Esophagus muscularis mucosa (tissue), 4 donors: ENCODE measurements around the gene STXBP6. TPM values are rescaled to one million over a fixed set of nuclear protein-coding genes. Genes with fewer than 3 reads are reported as not detected.

Experiments used
- DNase-seq: peaks from one replicate; pipeline ENCODE4 v3.0.0-alpha.2; 2017; ENCODE audit errors: extremely low spot score
- H3K27ac ChIP-seq, 4 donors: fragments of 200-600 bp; sonication (generic); replicated peaks in 1 of 4; 1 replicate in 3 of 4; 2 replicates in 1 of 4; pipeline ENCODE4 v1.5.1; 2016 to 2019; ENCODE audit warnings: mild to moderate bottlenecking in 1 of 4
- H3K27me3 ChIP-seq, 4 donors: fragments of 200-600 bp; sonication (generic); one replicate each; pipeline versions ENCODE4 v1.5.1 to v1.6.0; 2016 to 2019
- H3K36me3 ChIP-seq, 4 donors: fragments of 200-600 bp; sonication (generic); one replicate each; pipeline ENCODE4 v1.5.1; 2016 to 2019
- H3K4me1 ChIP-seq, 4 donors: fragments of 200-600 bp; sonication (generic); one replicate each; pipeline ENCODE4 v1.5.1; 2016 to 2019
- H3K4me3 ChIP-seq, 4 donors: fragments of 200-600 bp; sonication (generic); 1 replicate in 2 of 4; 2 replicates in 2 of 4; pipeline ENCODE4 v1.5.1; 2016 to 2019; ENCODE audit warnings: mild to moderate bottlenecking in 4 of 4, moderate library complexity in 1 of 4
- H3K9me3 ChIP-seq, 4 donors: fragments of 200-600 bp; sonication (generic); 1 replicate in 3 of 4; 2 replicates in 1 of 4; pipeline ENCODE4 v1.5.1; 2016 to 2019
- CTCF ChIP-seq, 3 experiments: fragments of 200-600 bp in 2 of 3; fragments of 450-650 bp in 1 of 3; sonication (generic) in 2 of 3; IDR thresholded peaks; one replicate each; pipeline ENCODE4 v1.5.1; 2017 to 2019; ENCODE audit warnings: antibody characterized with exemption in 3 of 3, mild to moderate bottlenecking in 2 of 3, moderate library complexity in 1 of 3
- EP300 ChIP-seq: sonication (generic); formaldehyde crosslinking; IDR thresholded peaks from one replicate; pipeline ENCODE4 v1.6.1; 2017; ENCODE audit warnings: antibody characterized with exemption
- POLR2A ChIP-seq: fragments of 450-650 bp; IDR thresholded peaks from one replicate; pipeline ENCODE4 v1.6.1; 2017; ENCODE audit warnings: antibody characterized with exemption, moderate library complexity, mild to moderate bottlenecking, low read depth
- POLR2AphosphoS5 ChIP-seq, 2 donors: sonication (generic); formaldehyde crosslinking; IDR thresholded peaks; one replicate each; pipeline ENCODE4 v1.6.1; 2017; ENCODE audit warnings: antibody characterized with exemption in 2 of 2
- WGBS: methylation state at CpG from one replicate; pipeline ENCODE4 v1.1.5; 2018; 5-methylcytosine and 5-hydroxymethylcytosine counted together
- intact Hi-C: fragments of 100-400 bp; cut with DNase I; formaldehyde crosslinking; loops from one replicate; pipeline ENCODE4 v1.15.1; 2023
- total RNA-seq, 4 donors: library from RNA; depleted of rRNA; stranded (reverse); fragments of >200 nt; gene quantifications; one replicate each; pipeline versions ENCODE4 v1.1.0 to v1.2.1, GENCODE V29; 2016

Gene STXBP6
- total RNA-seq, 4 donors from 2014 or later = 36.9 to 60.4 (median 52.1) TPM

- no peaks in the 10 kb centered on the region for H3K36me3 ChIP-seq
- H3K9me3 ChIP-seq = peaks cover 0 to 7% (median 2%) of the 10 kb centered on the region in 4 donors
- TF ChIP-seq EP300 (no peak), POLR2AphosphoS5 (IDR thresholded peaks at IDR 0.05) (no peak), CTCF (IDR thresholded peaks at IDR 0.05) (no peak), POLR2A (no peak)
- WGBS = 82% methylated on average over 4 of the region's 4 CpGs
- H3K27me3 ChIP-seq = no peaks in the 10 kb centered on the region
- H3K4me3 ChIP-seq = no peak overlapping the region
- peaks cover 0 to 20% (median 13%) of the 10 kb centered on the region in 4 donors for H3K4me1 ChIP-seq
- no peak for DNase-seq
- intact Hi-C loops = no loop called here
- H3K27ac ChIP-seq = no peak overlapping the region
Measured at GRCh38 chr14:24895243-24895583, 154.7 kb downstream of the STXBP6 start.

GRCh38 chr14:24894583-24895242 is 155.2 kb downstream of the STXBP6 start:
- WGBS = 64% methylated on average over 5 of the region's 5 CpGs

GRCh38 chr14:24892497-24893051 is 157.4 kb downstream of the STXBP6 start:
- no peak for TF ChIP-seq POLR2AphosphoS5 (IDR thresholded peaks at IDR 0.05)
- TF ChIP-seq CTCF (IDR thresholded peaks at IDR 0.05) = no peak
- no peak for TF ChIP-seq EP300
- no peak for TF ChIP-seq POLR2A
- Histone ChIP-seq H3K4me1 (peaks cover 0 to 27% (median 9%) of the 10 kb centered on the region in 4 donors), H3K27ac (no peak overlapping the region), H3K9me3 (peaks cover 0 to 7% (median 2%) of the 10 kb centered on the region in 4 donors), H3K36me3 (no peaks in the 10 kb centered on the region), H3K4me3 (no peak overlapping the region), H3K27me3 (no peaks in the 10 kb centered on the region)
- 69% methylated on average over 6 of the region's 6 CpGs for WGBS
- DNase-seq = no peak
- intact Hi-C loops = no loop called here

More at GRCh38 chr14:24894583-24895242, 155.2 kb downstream of the STXBP6 start:
- Histone ChIP-seq H3K9me3 (peaks cover 0 to 7% (median 2%) of the 10 kb centered on the region in 4 donors), H3K27me3 (no peaks in the 10 kb centered on the region), H3K27ac (no peak overlapping the region), H3K4me3 (no peak overlapping the region), H3K4me1 (peaks cover 0 to 25% (median 9%) of the 10 kb centered on the region in 4 donors), H3K36me3 (no peaks in the 10 kb centered on the region)
- no peak for DNase-seq
- TF ChIP-seq POLR2A = no peak
- TF ChIP-seq EP300 = no peak
- no peak for TF ChIP-seq CTCF (IDR thresholded peaks at IDR 0.05)
- TF ChIP-seq POLR2AphosphoS5 (IDR thresholded peaks at IDR 0.05) = no peak
- intact Hi-C loops = no loop called here

- no peak overlapping the region for H3K4me3 ChIP-seq
- 78% methylated on average over 1 of the region's 1 CpG for WGBS
- H3K36me3 ChIP-seq = no peaks in the 10 kb centered on the region
- no peaks in the 10 kb centered on the region for H3K27me3 ChIP-seq
- peaks cover 0 to 27% (median 9%) of the 10 kb centered on the region in 4 donors for H3K4me1 ChIP-seq
- no peak for TF ChIP-seq CTCF (IDR thresholded peaks at IDR 0.05)
- no peak for TF ChIP-seq EP300
- no peak for TF ChIP-seq POLR2A
- no peak for TF ChIP-seq POLR2AphosphoS5 (IDR thresholded peaks at IDR 0.05)
- H3K27ac ChIP-seq = no peak overlapping the region
- intact Hi-C loops = no loop called here
- DNase-seq = no peak
- H3K9me3 ChIP-seq = peaks cover 0 to 7% (median 2%) of the 10 kb centered on the region in 4 donors
Measured at GRCh38 chr14:24891987-24892496, 157.9 kb downstream of the STXBP6 start.
